ENCODE results near the gene DET1.
"Not testable (repeated sequence)": the region's sequence is repeated elsewhere in the genome, so short reads cannot be mapped to it uniquely, and the experiment has no call there.

The DET1 gene

GRCh38 chr15:88546248-88547129 lies at the start of gene DET1:
DET1 (minus strand) TSS chr15:88546681; CDS start chr15:88531705, 14,976 bp downstream.
- peak; percentile 93 for DNase-seq

- DNase-seq, result no peak
Measured at GRCh38 chr15:88591384-88591783, 44.9 kb upstream of the DET1 start.

GRCh38 chr15:88590759-88591158 lies 44.3 kb upstream of the DET1 start:
- no peak for DNase-seq

GRCh38 chr15:88586401-88587162 lies 40.1 kb upstream of the DET1 start:
- no peak for DNase-seq

- DNase-seq, result no peak
Measured at GRCh38 chr15:88580532-88580931, 34.1 kb upstream of the DET1 start.

GRCh38 chr15:88579322-88579721 lies 32.8 kb upstream of the DET1 start:
- no peak for DNase-seq

- DNase-seq, result no peak
Measured at GRCh38 chr15:88574655-88575054, 28.2 kb upstream of the DET1 start.

- no peak for DNase-seq
Measured at GRCh38 chr15:88574077-88574476, 27.6 kb upstream of the DET1 start.

- DNase-seq, result no peak
Measured at GRCh38 chr15:88571852-88572259, 25.4 kb upstream of the DET1 start.

GRCh38 chr15:88571153-88571851 lies 24.8 kb upstream of the DET1 start:
- DNase-seq, result no peak

GRCh38 chr15:88568589-88568988 lies 22.1 kb upstream of the DET1 start:
- no peak for DNase-seq

- no peak for DNase-seq
Measured at GRCh38 chr15:88564741-88565140, 18.3 kb upstream of the DET1 start.

GRCh38 chr15:88563638-88564037 lies 17.2 kb upstream of the DET1 start:
- DNase-seq, result no peak

- not testable (repeated sequence) for DNase-seq
Measured at GRCh38 chr15:88559565-88559964, 13.1 kb upstream of the DET1 start.

- not testable (repeated sequence) for DNase-seq
Measured at GRCh38 chr15:88558026-88558425, 11.5 kb upstream of the DET1 start.

GRCh38 chr15:88548009-88548408 lies 1.5 kb upstream of the DET1 start:
- DNase-seq, result not testable (repeated sequence)

GRCh38 chr15:88545578-88546247 lies 768 bp downstream of the DET1 start:
- DNase-seq, result not testable (repeated sequence)

- DNase-seq, result no peak
Measured at GRCh38 chr15:88543065-88543776, 3.3 kb downstream of the DET1 start.

GRCh38 chr15:88542342-88542733 lies 4.1 kb downstream of the DET1 start:
- DNase-seq, result no peak

GRCh38 chr15:88541709-88542341 lies 4.7 kb downstream of the DET1 start:
- DNase-seq, result no peak

- DNase-seq, result not testable (repeated sequence)
Measured at GRCh38 chr15:88541111-88541510, 5.4 kb downstream of the DET1 start.

- DNase-seq, result not testable (repeated sequence)
Measured at GRCh38 chr15:88540350-88540749, 6.1 kb downstream of the DET1 start.
